SK-N-SH (cell line): Measurements from ENCODE around the gene DROSHA. TPM values are rescaled to one million over a fixed set of nuclear protein-coding genes. Genes with fewer than 3 reads are reported as not detected.

Experiments
- CTCF ChIA-PET: fragments of 300-600, 350-600 bp; formaldehyde crosslinking; extraction: SDS; loops from one replicate; lab custom pipeline; 2021; lab: Yijun Ruan, JAX
- POLR2A ChIA-PET: fragments of 350-600 bp; sonication (Branson Sonifier 250); formaldehyde crosslinking; extraction: SDS; loops from one replicate; lab custom pipeline; 2020; ENCODE audit warnings: antibody characterized with exemption, inconsistent platforms; lab: Yijun Ruan, JAX
- DNase-seq: peaks from one replicate; pipeline ENCODE4 v3.0.0; 2012
- H2AFZ ChIP-seq: fragments of 200-600 bp; sonication (generic); 2 replicates; pipeline ENCODE4 v1.8.1; 2016; ENCODE audit warnings: antibody characterized with exemption, mild to moderate bottlenecking, low read depth
- H3F3A ChIP-seq: fragments of 200-600 bp; sonication (generic); replicated peaks from 2 replicates; pipeline ENCODE3; 2016; ENCODE audit warnings: antibody characterized with exemption, mild to moderate bottlenecking; ENCODE audit not compliant: insufficient read depth
- H3K27ac ChIP-seq, 2 experiments: fragments of 200-500 bp in 1 of 2; fragments of 200-600 bp in 1 of 2; sonication (Bioruptor generic) in 1 of 2; sonication (generic), shearing (Covaris generic) in 1 of 2; 2 replicates each; pipeline versions ENCODE4 v1.5.1 to v1.6.1; 2014 to 2016; ENCODE audit warnings: low read depth in 2 of 2, inconsistent platforms in 1 of 2, low read length in 1 of 2, mild to moderate bottlenecking in 1 of 2, mixed read lengths in 1 of 2
- H3K27me3 ChIP-seq: fragments of 200-600 bp; sonication (generic), shearing (Covaris generic); 2 replicates; pipeline ENCODE4 v1.6.1; 2016; ENCODE audit warnings: mixed run types; ENCODE audit not compliant: insufficient read depth
- H3K36me3 ChIP-seq, 2 experiments: fragments of 200-500 bp in 1 of 2; fragments of 200-600 bp in 1 of 2; sonication (Bioruptor generic) in 1 of 2; sonication (generic) in 1 of 2; replicated peaks in 1 of 2; 2 replicates each; pipeline versions ENCODE3 to v1.5.1; 2014 to 2016; ENCODE audit warnings: low read length in 1 of 2, mild to moderate bottlenecking in 1 of 2; ENCODE audit not compliant: insufficient read depth in 2 of 2, control insufficient read depth in 1 of 2
- H3K4me1 ChIP-seq, 2 experiments: fragments of 200-500 bp in 1 of 2; fragments of 200-600 bp in 1 of 2; sonication (Bioruptor generic) in 1 of 2; sonication (generic), shearing (Covaris generic) in 1 of 2; 2 replicates each; pipeline versions ENCODE4 v1.5.1 to v1.6.1; 2014 to 2016; ENCODE audit warnings: low read depth in 1 of 2, low read length in 1 of 2, mixed run types in 1 of 2; ENCODE audit not compliant: insufficient read depth in 2 of 2, control insufficient read depth in 1 of 2
- H3K4me2 ChIP-seq: fragments of 200-600 bp; sonication (generic), shearing (Covaris generic); 2 replicates; pipeline ENCODE4 v1.6.1; 2017; ENCODE audit warnings: mixed run types
- H3K4me3 ChIP-seq, 2 experiments: fragments of 200-500 bp in 1 of 2; fragments of 200-600 bp in 1 of 2; sonication (Bioruptor generic) in 1 of 2; sonication (generic), shearing (Covaris generic) in 1 of 2; 2 replicates each; pipeline versions ENCODE4 v1.5.1 to v1.8.1; 2014 to 2016; ENCODE audit warnings: low read depth in 2 of 2, inconsistent platforms in 1 of 2, low read length in 1 of 2, mild to moderate bottlenecking in 1 of 2, mixed read lengths in 1 of 2, moderate library complexity in 1 of 2
- H3K79me2 ChIP-seq: fragments of 200-600 bp; sonication (generic); 2 replicates; pipeline ENCODE4 v1.8.1; 2017; ENCODE audit warnings: mild to moderate bottlenecking; ENCODE audit not compliant: insufficient read depth
- H3K9ac ChIP-seq: fragments of 200-600 bp; sonication (generic); 2 replicates; pipeline ENCODE4 v1.6.1; 2017; ENCODE audit warnings: mixed run types
- H3K9me2 ChIP-seq: fragments of 200-600 bp; sonication (generic); 2 replicates; pipeline ENCODE4 v1.6.1; 2017; ENCODE audit warnings: mixed run types
- H3K9me3 ChIP-seq: fragments of 200-600 bp; sonication (generic); 2 replicates; pipeline ENCODE4 v1.6.1; 2017; ENCODE audit warnings: mixed run types, mild to moderate bottlenecking, moderate library complexity
- H4K20me1 ChIP-seq: fragments of 200-600 bp; sonication (generic); 2 replicates; pipeline ENCODE4 v1.6.1; 2017; ENCODE audit warnings: mild to moderate bottlenecking, mixed run types; ENCODE audit not compliant: insufficient read depth
- CHD2 ChIP-seq: fragments of 150-350 bp; IDR thresholded peaks from 2 replicates; pipeline ENCODE4 v1.6.1; 2018; ENCODE audit warnings: low read length; ENCODE audit not compliant: partially characterized antibody
- ELF1 ChIP-seq: IDR thresholded peaks from 2 replicates; pipeline ENCODE4 v1.4.0; 2012
- EP300 ChIP-seq, 2 experiments: IDR thresholded peaks; 2 replicates each; pipeline versions ENCODE4 v1.4.0 to v1.6.1; 2012; ENCODE audit warnings: borderline replicate concordance in 1 of 2, low read depth in 1 of 2, low read length in 1 of 2
- FOSL2 ChIP-seq: IDR thresholded peaks from 2 replicates; pipeline ENCODE4 v1.4.0; 2012; ENCODE audit warnings: low read depth, mild to moderate bottlenecking, moderate library complexity, borderline replicate concordance
- FOXJ3 ChIP-seq: sonication (generic); formaldehyde crosslinking; IDR thresholded peaks from 2 replicates; pipeline ENCODE4 v1.5.1; 2020; ENCODE audit warnings: mild to moderate bottlenecking, missing genetic modification reagents
- FOXM1 ChIP-seq: IDR thresholded peaks from 2 replicates; pipeline ENCODE4 v1.4.0; 2012; ENCODE audit warnings: low read depth, mild to moderate bottlenecking
- JUND ChIP-seq: IDR thresholded peaks from 2 replicates; pipeline ENCODE4 v1.4.0; 2012
- NRF1 ChIP-seq: IDR thresholded peaks from 2 replicates; pipeline ENCODE4 v1.6.1; 2012; ENCODE audit warnings: low read depth, mild to moderate bottlenecking, low read length
- RFX5 ChIP-seq: IDR thresholded peaks from 2 replicates; pipeline ENCODE4 v1.6.1; 2012; ENCODE audit warnings: mild to moderate bottlenecking, improper control_type of control experiment, low read length
- SIN3A ChIP-seq: IDR thresholded peaks from 2 replicates; pipeline ENCODE4 v1.6.1; 2012; ENCODE audit warnings: low read depth, mild to moderate bottlenecking, low read length, moderate library complexity, borderline replicate concordance
- SMC3 ChIP-seq: IDR thresholded peaks from 2 replicates; pipeline ENCODE4 v1.6.1; 2012; ENCODE audit warnings: low read depth, low read length, improper control_type of control experiment
- TAF1 ChIP-seq: IDR thresholded peaks from 2 replicates; pipeline ENCODE4 v1.6.1; 2012; ENCODE audit warnings: low read depth, mild to moderate bottlenecking, low read length, moderate library complexity, borderline replicate concordance
- TCF12 ChIP-seq: IDR thresholded peaks from 2 replicates; pipeline ENCODE4 v1.4.0; 2012
- WGBS: methylation state at CpG from one replicate; pipeline ENCODE4 v1.1.6; 2017; ENCODE audit warnings: low lambda C conversion rate; 5-methylcytosine and 5-hydroxymethylcytosine counted together
- polyA plus RNA-seq, 3 experiments: library from polyadenylated mRNA; depleted of rRNA; stranded (reverse); fragments of >200 nt; gene quantifications; 2 replicates each; pipeline ENCODE4 v1.2.3, GENCODE V29; 2012
- small RNA-seq, 7 experiments: library from RNA; depleted of rRNA; stranded (forward); fragments of <200 nt; gene quantifications; one replicate each; pipeline ENCODE3, GENCODE V24; 2012
- TF ChIP-seq, protein P1 (sequence below): IDR thresholded peaks from 2 replicates; pipeline ENCODE4 v1.4.0; 2012; ENCODE audit warnings: low read depth, borderline replicate concordance
- TF ChIP-seq, protein P2 (sequence below): IDR thresholded peaks from 2 replicates; pipeline ENCODE4 v1.4.0; 2012; ENCODE audit warnings: low read depth, borderline replicate concordance

Gene DROSHA
- polyA plus RNA-seq, 1 of the 3 experiments (the other 2 are of a cell fraction) = 49.3 TPM

DNA sequence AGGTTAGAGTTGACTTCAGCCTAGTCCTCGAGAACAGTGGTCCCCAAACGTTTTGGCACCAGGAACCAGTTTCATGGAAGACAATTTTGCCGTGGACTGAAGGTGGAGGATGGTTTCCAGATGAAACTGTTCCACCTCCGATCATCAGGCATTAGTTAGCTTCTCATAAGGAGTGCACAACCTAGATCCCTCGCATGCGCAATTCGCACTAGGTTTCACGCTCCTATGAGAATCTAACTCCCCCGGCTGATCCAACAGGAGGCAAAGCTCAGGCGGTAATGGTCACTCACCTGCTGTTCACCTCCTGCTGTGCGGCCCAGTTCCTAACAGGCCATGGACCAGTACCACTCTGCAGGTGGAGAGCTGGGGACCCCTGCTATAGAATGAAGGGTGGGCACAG, 174.9 kb downstream of the DROSHA start:
- H3K4me1 ChIP-seq = peaks cover 7 to 11% of the 10 kb centered on the region in 2 experiments; a peak in 2 of 4 replicates
- H3K9ac ChIP-seq = no peak overlapping the region
- no peak overlapping the region for H2AFZ ChIP-seq
- WGBS = 74% methylated on average over 10 of the region's 11 CpGs
- ChIA-PET CTCF (no interaction called here), POLR2A (no interaction called here)
- H3K9me3 ChIP-seq = no peaks in the 10 kb centered on the region; the same call in 1 of the 2 replicates
- H3K36me3 ChIP-seq = no peaks in the 10 kb centered on the region
- no peaks in the 10 kb centered on the region for H3K79me2 ChIP-seq
- no peaks in the 10 kb centered on the region for H3K27me3 ChIP-seq
- DNase-seq = no peak
- H4K20me1 ChIP-seq = no peaks in the 10 kb centered on the region
- peaks cover 11% of the 10 kb centered on the region for H3F3A ChIP-seq
- H3K4me2 ChIP-seq = no peak overlapping the region
- TF ChIP-seq ELF1 (no peak), TAF1 (no peak), CHD2 (no peak), FOXM1 (no peak), FOSL2 (no peak)
- H3K9me2 ChIP-seq = no peaks in the 10 kb centered on the region
- H3K4me3 ChIP-seq = no peak overlapping the region
- no peak overlapping the region for H3K27ac ChIP-seq

DNA sequence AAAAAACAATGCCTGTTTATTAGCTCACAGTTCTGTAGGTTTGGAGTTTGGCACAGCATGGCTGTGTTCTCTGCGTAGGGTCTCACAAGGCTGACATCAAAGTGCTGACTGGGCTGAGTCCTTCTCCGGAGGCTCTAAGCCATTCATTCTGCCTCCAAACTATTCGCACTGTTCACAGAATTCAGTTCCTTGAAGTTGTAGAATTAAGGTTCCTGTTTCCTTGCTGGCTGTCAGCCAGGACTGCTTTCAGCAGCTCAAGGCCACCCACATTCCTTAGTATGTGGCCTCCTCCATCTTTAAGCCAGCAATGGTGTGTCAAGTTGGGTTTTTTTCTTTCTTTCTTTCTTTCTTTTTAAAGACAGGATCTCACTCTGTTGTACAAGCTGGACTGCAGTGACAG, 176.6 kb downstream of the DROSHA start:
- no peak overlapping the region for H3K9ac ChIP-seq
- WGBS = 71% methylated on average over 3 of the region's 3 CpGs
- no peak overlapping the region for H3K4me2 ChIP-seq
- no peak for DNase-seq
- POLR2A ChIA-PET = no interaction called here
- no peaks in the 10 kb centered on the region for H3K36me3 ChIP-seq
- no peaks in the 10 kb centered on the region for H3K79me2 ChIP-seq
- H3K27ac ChIP-seq = no peak overlapping the region
- no peaks in the 10 kb centered on the region for H3K9me2 ChIP-seq
- TF ChIP-seq FOXJ3 (no peak), NRF1 (no peak), RFX5 (no peak), JUND (no peak), EP300 (IDR thresholded peaks at IDR 0.05; ENCODE audit: borderline replicate concordance in 1 of 2, low read depth in 1 of 2, low read length in 1 of 2) (no peak), SMC3 (no peak), TCF12 (no peak), FOXM1 (no peak), SIN3A (no peak)
- TF ChIP-seq, protein P1, sequence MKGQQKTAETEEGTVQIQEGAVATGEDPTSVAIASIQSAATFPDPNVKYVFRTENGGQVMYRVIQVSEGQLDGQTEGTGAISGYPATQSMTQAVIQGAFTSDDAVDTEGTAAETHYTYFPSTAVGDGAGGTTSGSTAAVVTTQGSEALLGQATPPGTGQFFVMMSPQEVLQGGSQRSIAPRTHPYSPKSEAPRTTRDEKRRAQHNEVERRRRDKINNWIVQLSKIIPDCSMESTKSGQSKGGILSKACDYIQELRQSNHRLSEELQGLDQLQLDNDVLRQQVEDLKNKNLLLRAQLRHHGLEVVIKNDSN = no peak
- TF ChIP-seq, protein P2, sequence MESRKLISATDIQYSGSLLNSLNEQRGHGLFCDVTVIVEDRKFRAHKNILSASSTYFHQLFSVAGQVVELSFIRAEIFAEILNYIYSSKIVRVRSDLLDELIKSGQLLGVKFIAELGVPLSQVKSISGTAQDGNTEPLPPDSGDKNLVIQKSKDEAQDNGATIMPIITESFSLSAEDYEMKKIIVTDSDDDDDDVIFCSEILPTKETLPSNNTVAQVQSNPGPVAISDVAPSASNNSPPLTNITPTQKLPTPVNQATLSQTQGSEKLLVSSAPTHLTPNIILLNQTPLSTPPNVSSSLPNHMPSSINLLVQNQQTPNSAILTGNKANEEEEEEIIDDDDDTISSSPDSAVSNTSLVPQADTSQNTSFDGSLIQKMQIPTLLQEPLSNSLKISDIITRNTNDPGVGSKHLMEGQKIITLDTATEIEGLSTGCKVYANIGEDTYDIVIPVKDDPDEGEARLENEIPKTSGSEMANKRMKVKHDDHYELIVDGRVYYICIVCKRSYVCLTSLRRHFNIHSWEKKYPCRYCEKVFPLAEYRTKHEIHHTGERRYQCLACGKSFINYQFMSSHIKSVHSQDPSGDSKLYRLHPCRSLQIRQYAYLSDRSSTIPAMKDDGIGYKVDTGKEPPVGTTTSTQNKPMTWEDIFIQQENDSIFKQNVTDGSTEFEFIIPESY = no peak
- no peaks in the 10 kb centered on the region for H3F3A ChIP-seq
- H4K20me1 ChIP-seq = no peaks in the 10 kb centered on the region
- no peaks in the 10 kb centered on the region; a peak in 1 of 4 replicates for H3K4me1 ChIP-seq
- no peaks in the 10 kb centered on the region for H3K27me3 ChIP-seq
- CTCF ChIA-PET = interaction anchor here (1.1 kb wide), 1 partner anchor 19 kb away, joined by 5 read pairs; no protein-coding TSS in a partner anchor
- no peak overlapping the region for H3K4me3 ChIP-seq
- H2AFZ ChIP-seq = no peak overlapping the region
- no peaks in the 10 kb centered on the region; the same call in 1 of the 2 replicates for H3K9me3 ChIP-seq

Small RNAs within 50 kb of the gene (small RNA-seq; reads per million reads assigned to genes)
- gene RF00019 = 0 reads per million in 7 experiments

Other genes with a start within 250 kb of the DROSHA start
- 13.6 and 14.7 TPM in 2 replicates for gene C5orf22, start 208 bp upstream of the DROSHA start, polyA plus RNA-seq (2012; rRNA removed)
- gene PDZD2, start 107.0 kb upstream of the DROSHA start, polyA plus RNA-seq (2012; rRNA removed) = 0.06 and 0.13 TPM in 2 replicates